ENCODE data around the gene FXN.
"Not testable (repeated sequence)": the region's sequence is repeated elsewhere in the genome, so short reads cannot be mapped to it uniquely, and the experiment has no call there.

The FXN gene

DNA sequence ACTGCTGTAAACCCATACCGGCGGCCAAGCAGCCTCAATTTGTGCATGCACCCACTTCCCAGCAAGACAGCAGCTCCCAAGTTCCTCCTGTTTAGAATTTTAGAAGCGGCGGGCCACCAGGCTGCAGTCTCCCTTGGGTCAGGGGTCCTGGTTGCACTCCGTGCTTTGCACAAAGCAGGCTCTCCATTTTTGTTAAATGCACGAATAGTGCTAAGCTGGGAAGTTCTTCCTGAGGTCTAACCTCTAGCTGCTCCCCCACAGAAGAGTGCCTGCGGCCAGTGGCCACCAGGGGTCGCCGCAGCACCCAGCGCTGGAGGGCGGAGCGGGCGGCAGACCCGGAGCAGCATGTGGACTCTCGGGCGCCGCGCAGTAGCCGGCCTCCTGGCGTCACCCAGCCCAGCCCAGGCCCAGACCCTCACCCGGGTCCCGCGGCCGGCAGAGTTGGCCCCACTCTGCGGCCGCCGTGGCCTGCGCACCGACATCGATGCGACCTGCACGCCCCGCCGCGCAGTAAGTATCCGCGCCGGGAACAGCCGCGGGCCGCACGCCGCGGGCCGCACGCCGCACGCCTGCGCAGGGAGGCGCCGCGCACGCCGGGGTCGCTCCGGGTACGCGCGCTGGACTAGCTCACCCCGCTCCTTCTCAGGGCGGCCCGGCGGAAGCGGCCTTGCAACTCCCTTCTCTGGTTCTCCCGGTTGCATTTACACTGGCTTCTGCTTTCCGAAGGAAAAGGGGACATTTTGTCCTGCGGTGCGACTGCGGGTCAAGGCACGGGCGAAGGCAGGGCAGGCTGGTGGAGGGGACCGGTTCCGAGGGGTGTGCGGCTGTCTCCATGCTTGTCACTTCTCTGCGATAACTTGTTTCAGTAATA, at the start of gene FXN:
Gene FXN (plus strand): TSS at position 315 of the 871 bp plus-strand sequence. CDS start 31 bp downstream, at position 346.
- DNase-seq = peak; percentile 94

DNA sequence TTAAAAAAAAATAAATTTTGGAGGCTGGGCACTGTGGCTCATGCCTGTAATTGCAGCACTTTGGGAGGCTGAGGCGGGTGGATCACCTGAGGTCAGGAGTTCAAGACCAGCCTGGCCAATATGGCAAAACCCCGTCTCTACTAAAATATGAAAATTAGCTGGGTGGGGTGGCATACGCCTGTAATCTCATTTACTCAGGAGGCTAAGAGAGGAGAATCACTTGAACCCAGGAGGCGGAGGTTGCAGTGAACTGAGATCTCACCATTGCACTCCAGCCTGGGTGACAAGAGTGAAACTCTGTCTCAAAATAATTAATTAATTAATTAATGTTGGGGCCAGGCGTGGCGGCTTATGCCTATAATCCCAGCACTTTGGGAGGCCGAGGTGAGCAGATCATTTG, 48.6 kb upstream of the FXN start:
- DNase-seq = not testable (repeated sequence)

DNA sequence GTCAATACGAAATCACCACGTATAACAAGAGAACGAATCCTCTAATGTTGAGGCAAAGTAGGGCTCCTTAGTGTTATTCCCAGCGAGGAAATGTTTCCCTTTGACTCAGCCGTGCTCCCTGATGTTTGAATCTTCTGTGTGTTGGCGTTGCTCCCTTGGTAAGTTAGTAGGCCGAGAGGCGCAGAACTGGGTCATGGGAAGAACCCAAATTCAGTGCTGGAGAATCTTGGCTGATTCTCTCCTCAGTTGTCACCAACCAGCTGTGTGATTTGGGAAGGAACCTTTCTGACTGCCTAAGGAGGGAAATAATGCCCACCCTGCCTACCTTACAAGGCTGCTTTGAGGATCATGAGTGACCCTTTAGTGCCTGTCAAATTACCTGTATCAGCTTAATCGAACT, 44.1 kb upstream of the FXN start:
- DNase-seq = no peak

DNA sequence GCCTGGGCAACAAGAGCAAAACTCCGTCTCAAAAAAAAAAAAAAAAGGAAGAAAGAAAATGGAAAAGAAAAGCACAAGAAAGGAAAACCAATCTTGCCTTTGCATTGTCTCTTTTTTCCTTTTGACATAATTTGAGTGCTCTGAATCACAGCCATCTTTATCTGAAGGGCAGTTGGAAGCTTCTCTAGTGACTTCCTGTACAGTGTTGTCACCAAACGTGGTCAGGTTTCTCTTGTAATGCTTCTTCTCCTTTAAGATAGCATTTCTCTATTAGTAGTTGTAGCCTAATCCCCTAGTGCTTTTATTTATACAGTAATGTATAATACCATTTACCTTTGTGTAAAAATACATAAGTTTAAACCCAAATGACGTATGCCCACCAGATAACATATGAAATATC, 39.8 kb upstream of the FXN start:
- DNase-seq = no peak

DNA sequence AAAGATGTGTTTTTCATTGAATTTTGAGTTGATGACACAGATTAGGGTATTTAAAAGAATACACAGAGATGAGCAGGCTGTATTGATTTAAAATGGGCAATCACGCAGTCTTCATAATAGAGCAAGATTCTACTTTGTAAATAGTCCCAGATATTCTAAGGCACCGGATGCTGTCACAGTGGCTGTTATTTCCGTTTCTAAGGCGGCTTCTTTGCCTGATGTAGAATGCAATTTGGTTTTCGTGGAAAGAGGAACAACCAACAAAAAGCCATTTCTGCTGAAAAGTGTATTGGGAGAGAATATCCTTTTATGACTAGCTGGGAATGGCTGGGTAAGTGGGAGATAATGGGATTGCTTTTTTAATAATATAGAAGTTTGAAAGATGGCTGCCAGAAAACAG, 39.1 kb upstream of the FXN start:
- no peak for DNase-seq

DNA sequence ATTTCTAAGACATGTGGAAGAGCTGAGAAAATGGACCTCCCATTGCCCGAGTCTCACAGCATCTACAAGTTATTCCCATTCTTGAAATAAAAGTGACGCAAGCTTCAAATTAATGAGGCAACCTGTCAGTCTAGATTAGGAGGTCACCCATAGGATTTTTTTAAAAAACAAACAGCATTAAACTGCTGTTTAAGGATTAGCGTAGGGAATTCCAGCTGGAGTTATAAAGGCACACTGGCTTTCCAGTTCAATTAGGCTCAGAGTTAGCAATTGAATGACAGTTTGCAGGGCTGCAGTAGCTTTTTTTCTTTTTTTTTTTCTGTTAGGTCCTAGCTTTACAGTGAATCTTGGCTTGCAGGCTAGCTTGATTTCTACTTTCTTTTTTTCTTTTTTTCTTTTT, 37.9 kb upstream of the FXN start:
- DNase-seq = no peak

DNA sequence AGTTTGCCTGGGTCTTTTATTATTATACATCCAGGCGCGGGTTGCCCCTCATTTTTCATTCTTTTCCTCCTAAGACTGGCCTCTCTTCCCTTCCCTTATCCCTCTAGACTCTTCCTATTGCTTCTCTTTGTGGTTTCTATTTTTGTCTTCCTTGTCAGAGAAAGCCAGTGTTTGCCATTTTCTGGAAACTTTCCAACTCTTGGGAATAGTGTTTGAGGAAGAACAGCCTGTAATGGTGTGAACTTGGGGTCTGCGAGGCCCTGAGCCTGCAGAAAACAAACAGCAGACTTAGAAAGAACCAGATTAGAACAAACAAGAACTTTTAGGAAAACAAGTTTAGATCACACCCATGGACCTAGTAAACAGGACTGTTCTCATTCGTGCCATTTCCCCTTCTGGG, 37.2 kb upstream of the FXN start:
- no peak for DNase-seq

DNA sequence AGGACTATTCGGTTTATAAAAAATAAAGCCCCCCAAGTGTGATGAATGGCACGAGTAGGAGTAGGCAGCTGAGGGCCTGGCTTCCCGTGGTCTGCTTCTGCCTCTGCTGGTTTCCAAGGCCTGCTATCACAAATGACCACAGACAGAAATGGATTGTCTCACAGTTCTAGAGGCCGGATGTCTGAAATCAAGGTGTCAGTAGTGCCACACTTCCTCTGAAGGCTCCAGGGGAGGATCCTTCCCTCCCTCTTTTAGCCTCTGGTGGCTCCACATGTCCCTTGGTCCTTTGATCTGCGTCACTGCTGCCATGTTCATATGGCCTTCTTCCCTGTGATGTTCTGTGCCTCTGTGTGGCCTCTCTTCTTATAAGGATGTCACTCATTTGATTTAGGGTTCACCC, 36.7 kb upstream of the FXN start:
- no peak for DNase-seq

DNA sequence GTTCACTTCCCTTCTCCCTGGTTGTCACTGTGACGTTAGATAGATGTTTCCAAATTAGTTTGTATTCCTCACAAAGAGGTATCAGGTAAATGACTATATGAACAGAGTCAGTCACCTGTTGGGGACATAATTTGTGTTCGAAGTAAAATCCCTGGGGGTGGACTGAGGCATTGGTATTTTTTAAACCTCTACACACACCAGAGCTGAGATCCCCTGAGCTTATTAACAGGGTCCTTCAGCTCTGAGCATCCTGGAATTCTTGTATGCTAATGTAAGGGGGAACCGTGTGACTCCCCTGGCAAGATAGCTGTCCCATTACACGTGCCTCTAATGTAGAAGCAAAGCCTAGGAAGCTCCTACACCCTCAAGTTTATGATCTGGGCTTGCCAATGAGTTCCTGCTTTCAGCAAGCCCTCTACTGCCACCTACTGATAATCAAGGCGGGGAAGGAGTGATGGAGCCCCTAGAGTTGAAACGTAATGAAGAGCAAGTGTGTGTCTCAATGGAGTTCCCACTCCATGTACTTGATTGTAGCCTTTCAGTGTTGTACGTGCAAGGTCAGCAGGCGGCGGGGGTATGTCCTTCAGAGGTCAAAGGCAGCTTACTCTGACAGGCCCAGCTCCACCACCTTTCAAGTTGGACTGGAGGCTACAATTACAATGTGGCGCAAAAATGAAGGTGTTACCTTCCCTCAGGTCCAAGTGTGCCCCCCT, 36.0 kb upstream of the FXN start:
- peak; percentile 78 for DNase-seq

DNA sequence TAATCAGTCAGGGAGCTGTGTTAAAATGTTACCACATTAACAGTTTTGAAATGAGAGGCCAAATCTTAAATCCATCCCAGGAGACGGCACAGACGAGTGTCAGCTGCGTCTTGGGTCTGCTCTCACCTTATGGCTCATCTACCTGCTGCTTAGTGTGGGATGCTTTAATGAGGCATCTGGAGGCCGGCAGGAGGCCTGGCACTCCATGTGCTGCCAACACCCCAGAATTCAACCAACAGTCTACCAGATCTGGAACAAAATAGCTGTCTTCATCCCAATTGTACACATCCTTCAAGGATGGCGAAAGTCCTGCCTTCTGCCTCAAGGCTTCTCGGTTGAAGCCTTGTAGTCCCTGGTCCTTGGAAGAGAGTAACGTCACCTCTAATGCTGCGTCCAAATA, 33.6 kb upstream of the FXN start:
- DNase-seq = no peak

DNA sequence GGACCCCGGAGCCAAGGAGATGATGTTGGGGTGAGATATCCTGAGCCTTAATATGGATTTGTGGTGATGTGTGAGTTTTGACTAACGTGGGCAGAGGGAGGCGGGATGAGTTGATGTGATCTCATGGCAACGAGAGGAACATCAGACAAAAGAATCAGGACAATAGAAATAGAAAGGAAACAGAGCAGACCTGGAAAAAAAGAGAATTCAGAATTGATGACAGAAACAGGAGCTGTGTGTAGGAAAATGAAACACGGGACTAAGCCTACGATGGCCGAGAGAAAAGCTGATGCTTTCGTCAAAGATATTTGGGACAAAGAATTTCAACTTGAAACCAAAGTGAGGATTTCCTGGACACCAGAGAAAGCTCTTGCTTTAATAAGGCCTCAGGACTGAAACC, 32.5 kb upstream of the FXN start:
- no peak for DNase-seq

DNA sequence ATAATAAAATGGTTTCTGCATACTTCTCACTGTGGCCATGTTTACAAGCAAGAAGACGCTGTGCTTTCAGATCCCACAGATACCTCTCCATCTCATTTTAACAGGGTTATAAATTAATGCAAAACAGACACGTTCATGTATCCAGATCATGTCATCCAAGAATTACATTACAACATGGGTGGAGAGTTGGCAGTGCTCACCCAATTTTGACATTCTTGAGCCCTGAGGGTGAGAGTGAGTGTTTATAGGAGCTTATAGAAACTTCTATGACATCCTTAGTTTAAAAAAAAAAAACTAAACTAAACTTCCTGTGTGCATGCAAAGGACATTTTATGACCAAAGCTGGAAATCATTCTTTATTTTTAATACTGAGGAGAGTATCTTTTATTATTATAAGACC, 30.7 kb upstream of the FXN start:
- DNase-seq = no peak

DNA sequence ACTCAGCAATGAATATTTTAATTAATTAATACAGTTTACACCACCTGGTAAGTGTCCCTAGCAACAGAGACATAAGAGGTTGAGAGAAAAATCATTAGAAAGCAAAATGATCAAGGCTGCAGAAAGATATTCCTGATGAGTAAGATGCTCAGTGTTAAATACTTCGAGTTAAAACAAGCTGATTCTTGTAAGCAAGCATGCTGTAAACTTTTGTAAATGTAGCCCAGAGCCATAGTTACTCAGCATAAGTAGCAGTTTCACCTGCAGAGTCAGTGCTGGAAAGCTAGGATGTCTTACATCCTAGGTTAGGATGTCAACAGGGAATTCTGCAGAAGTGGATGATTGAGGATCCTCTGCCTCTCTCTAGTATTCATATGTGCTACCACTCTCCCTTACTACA, 25.8 kb upstream of the FXN start:
- DNase-seq = no peak

DNA sequence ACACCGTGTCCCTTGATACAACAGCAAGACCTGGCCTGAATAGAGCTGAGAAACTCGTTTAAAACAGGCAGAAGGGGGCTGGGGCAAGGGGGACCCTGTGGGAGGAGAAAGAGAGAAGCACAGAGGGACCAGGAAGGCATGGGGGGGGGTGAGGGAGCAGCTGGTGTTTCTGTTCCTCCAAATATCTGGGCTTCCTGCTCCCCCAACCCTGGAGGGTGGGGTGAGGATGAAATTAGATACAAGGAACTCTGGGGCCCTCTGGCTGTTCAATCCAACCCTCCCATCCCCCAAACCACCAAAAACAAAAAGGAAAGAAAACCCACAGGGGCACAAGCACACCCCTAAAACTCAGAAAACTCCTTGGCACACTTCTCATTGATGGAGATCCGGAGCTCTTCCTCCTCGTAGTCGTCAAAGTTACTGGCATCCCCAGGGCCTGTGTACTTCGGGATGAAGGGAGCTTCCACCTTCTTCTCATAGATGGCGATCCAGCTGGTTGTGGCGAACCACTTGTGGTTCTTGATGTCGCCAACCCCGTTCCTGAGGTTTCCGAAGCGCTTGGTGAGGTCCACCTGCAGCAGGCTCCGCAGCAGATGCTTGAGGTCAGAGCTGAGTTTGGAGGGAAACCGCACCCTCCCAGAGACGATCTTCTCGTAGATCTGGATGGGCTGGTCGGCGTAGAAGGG, 22.7 kb upstream of the FXN start:
- no peak for DNase-seq

DNA sequence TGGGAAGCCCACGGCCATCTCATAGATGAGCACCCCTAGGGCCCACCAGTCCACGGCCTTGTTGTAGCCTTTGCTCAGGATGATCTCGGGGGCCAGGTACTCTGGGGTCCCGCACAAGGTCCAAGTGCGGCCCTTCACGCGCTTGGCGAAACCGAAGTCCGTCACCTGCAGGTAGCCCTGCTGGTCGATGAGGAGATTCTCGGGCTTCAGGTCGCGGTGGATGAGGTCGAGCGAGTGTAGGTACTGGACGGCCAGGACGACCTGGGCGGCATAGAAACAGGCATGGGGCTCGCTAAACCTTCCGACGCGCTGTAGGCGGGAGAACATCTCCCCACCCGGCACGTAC, 22.2 kb upstream of the FXN start:
- no peak for DNase-seq

DNA sequence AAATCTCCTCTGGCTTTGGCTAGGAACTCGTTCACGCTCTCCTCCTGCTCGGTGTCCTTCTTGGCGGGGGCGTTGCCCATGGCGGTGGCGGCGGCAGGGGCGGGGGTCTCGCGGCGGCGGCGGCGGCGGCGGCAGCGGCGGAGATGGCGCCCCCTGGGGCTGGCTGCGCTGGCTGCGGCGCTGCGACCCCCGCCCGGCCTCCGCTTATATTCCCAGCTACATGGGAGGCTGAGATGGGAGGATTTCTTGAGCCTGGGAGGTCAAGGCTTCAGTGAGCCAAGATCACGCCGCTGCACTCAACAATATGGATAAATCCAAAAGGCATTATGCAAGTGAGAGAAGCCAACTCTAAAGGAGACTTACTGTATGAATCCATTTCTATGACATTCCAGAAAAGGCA, 21.5 kb upstream of the FXN start, which contains the start of gene PRKACG:
Gene PRKACG (minus strand): TSS at position 101 of the 400 bp plus-strand sequence. CDS start 21 bp downstream, at position 80.
- no peak for DNase-seq

DNA sequence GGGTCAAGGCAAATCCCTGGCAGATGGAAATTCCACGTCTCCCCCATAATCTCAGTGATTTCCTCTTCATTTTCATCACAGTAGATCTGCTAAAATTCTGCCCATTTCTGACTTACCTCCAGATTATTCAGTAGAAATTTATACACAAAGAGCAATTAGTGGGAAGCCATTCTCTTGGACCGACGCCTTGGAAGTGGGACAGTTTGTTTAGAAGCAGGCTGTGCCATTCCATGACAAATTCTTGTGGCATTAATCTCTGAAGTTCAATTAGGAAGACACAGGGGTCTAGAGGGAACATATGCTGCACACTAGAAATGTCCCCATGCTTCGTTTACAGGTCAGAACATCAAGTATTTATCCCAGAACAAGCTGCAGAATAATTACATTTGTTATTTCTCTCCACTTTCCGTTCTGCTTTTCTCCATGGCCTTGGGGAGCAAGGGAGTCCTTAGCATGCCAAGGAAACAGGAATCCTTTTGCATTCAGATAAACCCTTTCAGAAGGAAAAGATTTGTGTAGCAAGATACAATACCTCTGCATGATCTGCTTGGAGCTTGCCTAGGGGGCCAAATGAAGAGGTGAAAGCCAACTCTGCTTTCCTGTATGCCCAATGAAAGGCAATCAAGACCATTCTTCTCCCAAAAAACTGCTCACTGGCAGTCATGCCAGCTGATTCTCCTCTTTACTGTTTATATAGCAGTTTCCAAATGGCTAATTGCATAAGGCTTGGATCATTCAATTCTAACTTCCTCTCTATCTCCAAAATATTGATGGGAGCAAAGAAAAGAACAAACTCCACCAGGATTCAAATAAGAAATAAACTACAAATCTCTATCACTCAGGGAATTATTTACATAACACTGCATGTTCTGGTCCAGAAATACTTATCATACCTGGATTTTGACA, 19.1 kb upstream of the FXN start:
- DNase-seq = no peak

DNA sequence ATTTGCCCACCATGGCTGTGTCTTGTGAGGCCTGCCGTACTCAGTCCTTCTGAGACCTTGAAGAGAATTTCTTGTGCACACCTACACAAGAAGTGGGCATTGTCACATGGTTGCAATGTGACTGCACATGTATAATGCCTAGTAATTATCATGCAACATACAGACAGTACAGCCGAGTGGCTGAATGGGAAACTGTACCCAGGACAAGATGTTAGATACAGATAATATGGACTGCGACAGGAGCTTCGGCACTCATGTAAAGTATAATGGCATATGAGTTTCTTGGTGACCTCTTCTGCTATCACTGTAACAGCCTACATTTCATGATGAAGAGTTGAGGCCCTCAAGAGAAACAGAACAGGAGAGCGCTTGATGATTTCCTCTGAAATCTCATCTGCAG, 16.8 kb upstream of the FXN start:
- DNase-seq = no peak

DNA sequence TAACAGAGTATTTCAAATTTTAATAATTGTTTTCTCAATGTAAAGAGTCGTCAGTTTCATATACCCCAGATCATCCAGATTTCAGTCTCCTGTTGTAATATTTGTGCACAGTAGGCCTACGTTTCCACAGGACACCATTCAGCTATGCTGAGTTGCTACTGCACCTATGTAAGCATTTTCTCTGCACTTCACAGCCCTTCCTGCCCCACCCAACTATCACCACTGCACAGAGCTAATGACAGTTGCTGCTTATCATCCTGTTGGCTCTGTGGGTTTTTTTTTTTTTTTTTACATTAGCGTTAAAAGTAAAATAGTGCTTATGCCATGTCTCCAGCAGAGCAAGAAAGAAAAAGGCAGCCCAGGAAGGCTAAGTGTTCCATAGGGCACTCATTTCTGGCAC, 15.7 kb upstream of the FXN start:
- DNase-seq = peak; percentile 69

DNA sequence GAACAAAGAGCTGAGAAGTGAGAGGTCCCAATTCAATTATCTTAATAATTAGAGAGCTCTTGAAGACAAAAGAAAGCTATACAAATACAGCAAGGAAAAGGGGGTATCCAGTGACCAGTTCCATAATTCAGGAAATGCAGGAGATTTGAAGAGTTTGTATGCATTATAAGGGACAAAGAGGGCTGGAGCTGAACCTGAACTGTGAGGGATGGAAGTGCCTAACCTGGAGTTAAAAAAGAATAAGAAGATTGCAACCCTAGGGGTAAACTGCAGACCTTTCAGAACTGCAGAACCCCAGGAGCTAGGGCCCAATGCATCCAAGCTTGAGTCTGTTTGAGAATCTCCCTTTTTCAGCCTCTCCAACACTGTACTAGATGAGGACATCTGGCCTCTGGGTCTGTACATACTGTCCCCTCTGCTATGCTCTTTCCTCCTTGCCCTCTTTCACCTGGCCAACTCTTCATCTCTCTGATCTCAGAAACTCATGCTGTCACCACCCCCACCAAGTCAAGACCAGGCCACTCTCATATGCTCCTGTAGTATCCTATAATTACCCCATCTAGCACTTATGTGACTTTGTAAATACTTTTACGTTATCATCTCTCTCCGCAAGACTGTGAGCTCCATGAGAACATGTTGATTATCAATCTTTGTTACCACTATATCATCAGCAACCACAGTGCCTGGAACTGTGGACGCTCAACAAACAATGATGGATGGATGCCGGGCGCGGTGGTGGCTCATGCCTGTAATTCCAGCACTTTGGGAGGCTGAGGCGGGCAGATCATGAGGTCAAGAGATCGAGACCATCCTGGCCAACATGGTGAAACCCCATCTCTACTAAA, 15.0 kb upstream of the FXN start:
- DNase-seq = no peak

DNA sequence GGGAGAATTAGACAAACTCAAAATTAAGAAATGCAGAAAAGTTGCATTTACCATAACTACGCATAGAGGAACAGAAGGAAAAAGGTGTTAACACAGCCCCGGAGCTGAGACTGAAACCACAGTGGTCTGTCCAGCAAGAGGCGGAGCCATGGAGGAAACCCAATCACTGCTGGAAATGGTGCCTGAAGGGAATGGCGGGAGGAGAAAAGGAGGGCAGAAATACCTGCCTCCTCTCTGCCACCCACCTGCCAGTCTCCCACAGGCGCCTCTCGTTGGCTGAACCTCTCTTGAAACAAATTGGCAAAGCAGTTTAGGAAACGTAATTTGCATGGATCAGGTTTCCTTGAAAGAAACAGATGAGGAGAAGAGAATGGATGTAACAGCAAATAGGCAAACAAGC, 11.9 kb upstream of the FXN start:
- no peak for DNase-seq
